Mucosa of stomach (tissue), 1 donor: ENCODE results near the gene POLR2E.

ENCODE experiments used
- H3K27me3 ChIP-seq: one replicate; pipeline ENCODE4 v1.7.0; 2013; ENCODE audit warnings: mild to moderate bottlenecking, low read length; ENCODE audit not compliant: control insufficient read depth, insufficient read depth
- H3K36me3 ChIP-seq: one replicate; pipeline ENCODE4 v1.7.0; 2013; ENCODE audit warnings: low read length; ENCODE audit not compliant: control insufficient read depth, insufficient read depth
- H3K4me1 ChIP-seq: one replicate; pipeline ENCODE4 v1.7.0; 2013; ENCODE audit warnings: mild to moderate bottlenecking, low read length; ENCODE audit not compliant: control insufficient read depth, insufficient read depth
- H3K4me3 ChIP-seq: one replicate; pipeline ENCODE4 v1.7.0; 2013; ENCODE audit warnings: low read length
- H3K9ac ChIP-seq: one replicate; pipeline ENCODE4 v1.7.0; 2013; ENCODE audit warnings: mild to moderate bottlenecking, low read length, moderate library complexity
- H3K9me3 ChIP-seq: one replicate; pipeline ENCODE4 v1.7.0; 2013; ENCODE audit warnings: mild to moderate bottlenecking, low read length, moderate library complexity; ENCODE audit not compliant: control insufficient read depth
- donor health status: Pancreatic carcinoma.

Gene POLR2E

DNA sequence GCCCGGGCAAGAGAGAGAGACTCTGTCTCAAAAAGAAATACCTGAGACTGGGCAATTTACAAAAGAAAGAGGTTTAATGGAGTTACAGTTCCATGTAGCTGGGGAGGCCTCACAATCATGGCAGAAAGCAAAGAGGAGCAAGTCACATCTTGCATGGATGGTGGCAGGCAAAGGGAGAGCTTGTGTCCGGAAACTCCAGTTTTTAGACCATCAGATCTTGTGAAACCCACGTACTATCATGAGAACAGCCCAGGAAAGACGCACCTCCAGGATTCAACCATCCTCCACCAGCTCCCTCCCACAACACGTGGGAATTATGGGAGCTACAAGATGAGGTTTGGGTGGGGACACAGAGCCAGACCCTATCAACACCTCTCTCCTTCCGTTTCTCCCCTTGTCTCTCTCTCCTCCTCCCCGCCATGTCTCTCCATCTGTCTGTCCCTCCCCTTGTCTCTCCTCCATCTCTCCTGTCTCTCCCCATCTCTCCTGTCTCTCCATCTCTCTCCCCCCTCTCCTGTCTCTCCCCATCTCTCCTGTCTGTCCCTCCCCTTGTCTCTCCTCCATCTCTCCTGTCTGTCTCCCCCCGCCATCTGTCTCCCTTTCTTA lies 10.0 kb downstream of the POLR2E start:
- no peak overlapping the region for H3K9ac ChIP-seq
- H3K36me3 ChIP-seq: peaks cover 4% of the 10 kb centered on the region
- peaks cover 18% of the 10 kb centered on the region for H3K4me1 ChIP-seq
- no peak overlapping the region for H3K4me3 ChIP-seq
- no peaks in the 10 kb centered on the region for H3K27me3 ChIP-seq
- H3K9me3 ChIP-seq: no peaks in the 10 kb centered on the region

DNA sequence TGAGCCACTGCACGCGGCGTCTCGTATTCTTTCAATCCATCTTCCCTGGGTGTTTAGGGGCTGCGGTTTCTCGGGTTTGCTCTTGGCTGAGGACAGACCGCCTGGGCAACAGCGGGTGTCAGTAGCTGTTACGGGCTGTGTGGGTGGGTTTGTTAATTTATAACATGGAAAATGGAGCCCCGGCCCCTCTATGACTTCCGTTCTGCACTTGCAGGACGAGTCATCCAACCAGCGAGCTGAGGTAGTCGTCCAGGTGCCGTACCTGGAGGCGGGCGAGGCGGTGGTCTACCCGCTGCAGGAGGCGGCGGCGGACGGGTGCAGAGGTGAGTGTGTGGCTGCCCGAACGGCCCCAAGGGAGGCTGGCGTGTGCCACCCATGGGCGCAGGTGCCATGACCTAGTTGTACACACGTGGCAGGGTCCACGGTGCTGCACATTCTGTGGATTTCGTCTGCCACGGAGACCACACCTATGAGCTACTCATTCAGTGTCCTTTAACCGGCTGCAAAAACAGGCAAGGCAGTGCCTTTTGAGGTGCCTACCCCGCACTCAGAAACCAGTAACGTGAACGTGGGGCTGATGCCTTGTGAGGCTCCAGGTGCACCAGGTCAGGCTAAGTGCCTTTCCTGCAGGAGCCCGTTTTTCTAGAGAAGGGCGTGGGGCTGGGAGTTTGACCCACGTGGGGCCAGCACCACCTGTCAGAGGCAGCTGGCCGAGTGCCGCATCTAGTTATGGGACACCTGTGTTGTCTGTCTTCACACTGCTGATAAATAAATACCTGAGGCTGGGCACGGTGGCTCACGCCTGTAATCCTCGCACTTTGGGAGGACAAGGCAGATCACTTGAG lies 10.9 kb downstream of the POLR2E start:
- Histone ChIP-seq H3K36me3 (peaks cover 4% of the 10 kb centered on the region), H3K27me3 (no peaks in the 10 kb centered on the region), H3K4me3 (no peak overlapping the region), H3K9me3 (no peaks in the 10 kb centered on the region), H3K4me1 (peaks cover 18% of the 10 kb centered on the region), H3K9ac (no peak overlapping the region)

GRCh38 chr19:1082928-1083816 lies 12.0 kb downstream of the POLR2E start:
- Histone ChIP-seq H3K4me3 (peak overlapping the region; percentile 8), H3K4me1 (peaks cover 18% of the 10 kb centered on the region), H3K9ac (no peak overlapping the region), H3K36me3 (no peaks in the 10 kb centered on the region), H3K27me3 (no peaks in the 10 kb centered on the region), H3K9me3 (no peaks in the 10 kb centered on the region)

GRCh38 chr19:1082165-1082927 lies 12.8 kb downstream of the POLR2E start:
- Histone ChIP-seq H3K9me3 (no peaks in the 10 kb centered on the region), H3K27me3 (no peaks in the 10 kb centered on the region), H3K4me1 (peaks cover 18% of the 10 kb centered on the region), H3K36me3 (no peaks in the 10 kb centered on the region), H3K9ac (no peak overlapping the region), H3K4me3 (peak overlapping the region; percentile 8)

DNA sequence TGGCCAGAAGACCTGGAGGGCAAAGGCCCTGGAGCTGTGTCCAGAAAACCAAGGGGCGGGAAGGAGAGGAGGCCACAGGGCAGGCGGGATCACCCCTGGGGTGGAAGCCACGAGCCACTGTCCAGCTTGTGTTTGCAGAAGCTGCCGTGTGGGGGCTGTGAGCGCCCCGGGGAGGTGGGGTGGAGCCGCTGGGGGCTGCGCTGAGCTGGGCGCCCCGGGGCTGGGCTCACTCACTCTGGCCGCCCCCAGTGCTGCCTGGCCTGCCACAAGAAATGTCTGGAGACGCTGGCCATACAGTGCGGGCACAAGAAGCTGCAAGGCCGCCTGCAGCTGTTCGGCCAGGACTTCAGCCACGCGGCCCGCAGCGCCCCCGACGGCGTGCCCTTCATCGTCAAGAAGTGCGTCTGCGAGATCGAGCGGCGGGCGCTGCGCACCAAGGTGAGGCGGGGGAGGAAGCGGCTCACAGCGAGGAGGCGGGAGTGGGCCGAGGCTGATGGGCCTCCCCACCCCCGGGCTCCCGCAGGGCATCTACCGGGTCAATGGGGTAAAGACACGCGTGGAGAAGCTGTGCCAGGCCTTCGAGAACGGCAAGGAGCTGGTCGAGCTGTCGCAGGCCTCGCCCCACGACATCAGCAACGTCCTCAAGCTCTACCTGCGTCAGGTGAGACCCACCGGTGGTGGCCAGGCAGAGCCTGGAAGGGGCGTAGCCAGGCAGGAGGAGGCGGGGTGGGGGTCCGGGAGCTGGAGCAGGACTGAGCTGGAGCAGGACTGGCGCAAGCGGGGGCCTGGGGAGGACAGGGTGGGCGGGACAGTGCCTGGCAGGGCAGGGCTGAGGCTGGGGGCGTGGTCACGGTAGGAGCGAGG lies 13.6 kb downstream of the POLR2E start:
- Histone ChIP-seq H3K4me3 (no peak overlapping the region), H3K4me1 (peaks cover 23% of the 10 kb centered on the region), H3K27me3 (no peaks in the 10 kb centered on the region), H3K9me3 (no peaks in the 10 kb centered on the region), H3K9ac (no peak overlapping the region), H3K36me3 (no peaks in the 10 kb centered on the region)

DNA sequence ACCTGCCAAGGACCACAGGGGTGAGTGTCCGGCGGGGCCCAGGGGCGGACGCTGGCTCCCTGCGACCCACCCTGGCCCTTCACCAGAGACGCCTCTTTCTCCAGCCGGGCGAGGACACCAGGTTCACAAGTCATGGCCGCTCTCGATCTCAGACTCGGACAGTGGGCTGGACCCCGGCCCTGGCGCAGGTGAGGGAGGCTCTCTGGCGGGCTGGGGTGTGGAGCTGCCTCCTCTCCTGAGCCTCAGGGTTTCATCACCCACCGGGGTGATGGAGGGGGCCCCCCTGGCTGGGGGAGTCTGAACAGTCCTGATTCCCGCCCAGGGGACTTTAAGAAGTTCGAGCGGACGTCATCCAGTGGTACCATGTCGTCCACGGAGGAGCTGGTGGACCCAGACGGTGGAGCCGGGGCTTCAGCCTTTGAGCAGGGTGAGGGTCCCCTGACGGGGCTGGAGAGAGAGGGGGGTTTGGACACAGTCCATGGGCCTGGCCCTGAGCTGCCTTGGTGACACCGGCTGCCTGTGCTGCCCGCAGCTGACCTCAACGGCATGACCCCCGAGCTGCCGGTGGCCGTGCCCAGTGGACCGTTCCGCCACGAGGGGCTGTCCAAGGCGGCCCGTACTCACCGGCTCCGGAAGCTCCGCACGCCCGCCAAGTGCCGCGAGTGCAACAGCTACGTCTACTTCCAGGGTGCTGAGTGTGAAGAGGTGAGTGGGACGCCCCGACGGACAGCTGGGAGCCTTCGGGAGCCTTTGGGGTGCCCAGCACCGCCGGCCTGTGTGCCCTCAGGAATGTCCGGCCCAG lies 14.6 kb downstream of the POLR2E start:
- H3K36me3 ChIP-seq: no peaks in the 10 kb centered on the region
- H3K4me1 ChIP-seq: peaks cover 33% of the 10 kb centered on the region
- H3K9ac ChIP-seq: no peak overlapping the region
- H3K4me3 ChIP-seq: no peak overlapping the region
- no peaks in the 10 kb centered on the region for H3K27me3 ChIP-seq
- no peaks in the 10 kb centered on the region for H3K9me3 ChIP-seq

DNA sequence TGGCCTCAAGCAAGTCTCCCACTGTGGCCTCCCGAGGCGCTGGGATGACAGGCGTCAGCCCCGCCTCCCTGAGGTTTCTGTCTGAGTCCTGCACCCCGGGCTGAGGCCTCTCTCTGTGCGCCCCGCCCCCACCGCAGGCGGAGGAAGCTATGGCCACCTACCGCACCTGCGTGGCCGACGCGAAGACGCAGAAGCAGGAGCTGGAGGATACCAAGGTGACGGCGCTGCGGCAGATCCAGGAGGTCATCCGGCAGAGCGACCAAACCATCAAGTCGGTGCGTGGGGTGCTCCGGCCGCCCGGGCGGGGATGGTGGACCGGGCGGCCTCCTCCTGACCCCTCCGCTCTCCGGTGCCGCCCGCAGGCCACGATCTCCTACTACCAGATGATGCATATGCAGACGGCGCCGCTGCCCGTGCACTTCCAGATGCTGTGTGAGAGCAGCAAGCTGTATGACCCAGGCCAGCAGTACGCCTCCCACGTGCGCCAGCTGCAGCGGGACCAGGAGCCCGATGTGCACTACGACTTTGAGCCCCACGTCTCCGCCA lies 15.5 kb downstream of the POLR2E start:
- no peaks in the 10 kb centered on the region for H3K36me3 ChIP-seq
- H3K4me3 ChIP-seq: no peak overlapping the region
- no peaks in the 10 kb centered on the region for H3K9me3 ChIP-seq
- H3K4me1 ChIP-seq: peaks cover 40% of the 10 kb centered on the region
- no peaks in the 10 kb centered on the region for H3K27me3 ChIP-seq
- no peak overlapping the region for H3K9ac ChIP-seq

DNA sequence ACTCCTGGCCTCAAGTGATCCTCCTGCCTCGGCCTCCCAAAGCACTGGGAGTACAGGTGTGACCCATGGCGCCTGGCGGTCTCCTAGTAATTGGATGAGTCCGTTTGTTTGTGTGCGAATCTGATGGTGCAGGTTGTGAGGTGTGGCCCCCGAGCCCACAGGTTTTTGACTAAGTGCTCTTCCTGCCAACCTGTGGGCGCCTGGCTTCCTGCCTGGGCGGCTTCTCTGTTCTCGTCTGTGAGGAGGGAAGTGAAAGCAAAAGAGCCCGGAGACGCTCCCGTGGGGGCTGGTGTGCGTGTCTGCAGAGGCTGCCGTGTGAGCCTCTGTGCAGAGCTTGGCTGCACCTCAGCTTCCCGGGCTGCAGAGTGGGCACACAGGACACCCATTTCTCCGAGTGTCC lies 18.2 kb downstream of the POLR2E start:
- H3K4me3 ChIP-seq: no peak overlapping the region
- no peaks in the 10 kb centered on the region for H3K9me3 ChIP-seq
- peaks cover 35% of the 10 kb centered on the region for H3K4me1 ChIP-seq
- no peaks in the 10 kb centered on the region for H3K36me3 ChIP-seq
- H3K27me3 ChIP-seq: peaks cover 7% of the 10 kb centered on the region
- H3K9ac ChIP-seq: peak overlapping the region; percentile 8

GRCh38 chr19:1076046-1076386 lies 19.2 kb downstream of the POLR2E start:
- H3K36me3 ChIP-seq: no peaks in the 10 kb centered on the region
- no peaks in the 10 kb centered on the region for H3K9me3 ChIP-seq
- H3K4me3 ChIP-seq: no peak overlapping the region
- H3K4me1 ChIP-seq: peaks cover 28% of the 10 kb centered on the region
- H3K9ac ChIP-seq: no peak overlapping the region
- H3K27me3 ChIP-seq: peaks cover 15% of the 10 kb centered on the region

GRCh38 chr19:1074544-1075283 lies 20.5 kb downstream of the POLR2E start:
- H3K9ac ChIP-seq: no peak overlapping the region
- no peaks in the 10 kb centered on the region for H3K9me3 ChIP-seq
- peaks cover 25% of the 10 kb centered on the region for H3K27me3 ChIP-seq
- no peaks in the 10 kb centered on the region for H3K36me3 ChIP-seq
- peaks cover 32% of the 10 kb centered on the region for H3K4me1 ChIP-seq
- no peak overlapping the region for H3K4me3 ChIP-seq
